Right ventricle myocardium superior (tissue), 1 donor: ENCODE measurements around the gene NDUFB7. TPM values are rescaled to one million over a fixed set of nuclear protein-coding genes. Genes with fewer than 3 reads are reported as not detected.

Source experiments
- ATAC-seq: fragments of 200-7000 bp; cut with Tn5 transposase; one replicate; pipeline ENCODE4 v1.9.1; 2020; ENCODE audit warnings: mild to moderate bottlenecking; ENCODE audit not compliant: poor library complexity
- DNase-seq: peaks from one replicate; pipeline ENCODE4 v3.0.0-alpha.2; 2020
- intact Hi-C: fragments of 100-400 bp; cut with DNase I; formaldehyde crosslinking; loops from one replicate; pipeline ENCODE4 v1.11.2; 2022
- microRNA-seq: library from miRNA; unstranded; fragments of <30 nt; microRNA quantifications from one replicate; pipeline ENCODE4 v1.2.0, GENCODE V29; 2020
- total RNA-seq: library from RNA; stranded (reverse); fragmentation: NEBNext Ultra II Directional; extraction: Animal tissue kit (Norgen Biotek cat#: 25700); gene quantifications from one replicate; pipeline ENCODE4 v1.2.1, GENCODE V29; 2021
- donor health status: DM: no; HTN: yes; CAD: no; lungs with severe emphysema.

NDUFB7 gene
- total RNA-seq, 1 donor from 2014 or later, result 533 TPM

DNA sequence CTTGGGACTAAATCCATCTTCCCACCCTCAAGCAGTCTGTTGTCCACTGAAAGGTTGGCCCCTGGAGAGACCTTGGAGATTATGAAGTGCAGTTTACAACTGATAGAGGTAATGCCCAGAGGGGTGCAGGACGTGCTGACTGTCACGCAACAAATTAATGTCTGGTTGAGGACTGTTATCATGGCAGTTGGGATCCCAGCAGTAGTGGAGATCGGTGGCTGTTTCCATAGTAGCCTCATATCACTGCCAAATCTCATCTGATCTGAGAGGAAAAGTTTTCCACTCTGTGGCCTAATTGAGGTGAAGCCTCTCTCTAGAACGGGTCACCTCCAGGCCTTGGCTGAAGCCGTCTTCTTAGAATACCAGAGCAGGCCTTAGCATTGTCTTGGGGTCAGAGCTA is 38.4 kb downstream of the NDUFB7 start:
- DNase-seq (no peak), ATAC-seq (no peak)
- intact Hi-C loops, result no loop called here

DNA sequence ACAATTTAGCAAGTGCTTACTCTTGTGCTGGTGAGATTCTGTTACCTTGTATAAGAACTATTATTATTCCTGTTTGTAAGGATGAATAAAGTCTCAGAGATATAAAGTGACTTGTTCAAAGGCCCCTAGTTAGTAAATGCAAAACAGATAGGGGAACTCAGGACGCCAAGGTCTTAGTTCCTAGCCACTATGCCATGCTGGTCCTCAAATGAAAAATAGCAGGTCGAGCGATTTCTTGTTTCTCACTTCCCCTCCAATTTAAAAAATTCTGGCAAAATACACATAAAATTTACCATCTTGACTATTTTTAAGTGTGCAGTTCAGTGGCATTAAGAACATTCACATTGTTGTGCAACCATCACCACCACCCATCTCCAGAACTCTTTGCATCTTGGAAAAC is 41.4 kb downstream of the NDUFB7 start:
- DNase-seq, result no peak

DNA sequence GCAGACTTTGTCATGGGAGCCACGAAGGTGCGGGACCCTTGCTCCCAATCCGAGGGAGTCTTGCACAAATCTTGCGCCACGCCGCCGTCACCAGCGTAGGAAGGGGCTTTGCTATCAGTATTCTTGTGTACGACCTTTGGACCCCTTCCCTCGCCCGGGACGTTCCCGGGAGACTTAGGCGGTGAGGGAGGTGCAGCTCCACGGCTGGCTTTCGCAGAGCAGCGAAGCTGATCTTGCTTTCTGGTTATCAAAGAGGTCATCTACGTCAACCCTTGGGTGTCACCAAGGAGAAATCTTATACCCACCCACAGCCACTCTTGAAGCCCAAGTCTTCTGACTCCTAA is 41.9 kb downstream of the NDUFB7 start:
- intact Hi-C loops, result no loop called here
- DNase-seq (no peak), ATAC-seq (peak; percentile 2)

More for the DNA sequence above, 41.4 kb downstream of the NDUFB7 start:
- intact Hi-C loops, result no loop called here
- ATAC-seq, result no peak

DNA sequence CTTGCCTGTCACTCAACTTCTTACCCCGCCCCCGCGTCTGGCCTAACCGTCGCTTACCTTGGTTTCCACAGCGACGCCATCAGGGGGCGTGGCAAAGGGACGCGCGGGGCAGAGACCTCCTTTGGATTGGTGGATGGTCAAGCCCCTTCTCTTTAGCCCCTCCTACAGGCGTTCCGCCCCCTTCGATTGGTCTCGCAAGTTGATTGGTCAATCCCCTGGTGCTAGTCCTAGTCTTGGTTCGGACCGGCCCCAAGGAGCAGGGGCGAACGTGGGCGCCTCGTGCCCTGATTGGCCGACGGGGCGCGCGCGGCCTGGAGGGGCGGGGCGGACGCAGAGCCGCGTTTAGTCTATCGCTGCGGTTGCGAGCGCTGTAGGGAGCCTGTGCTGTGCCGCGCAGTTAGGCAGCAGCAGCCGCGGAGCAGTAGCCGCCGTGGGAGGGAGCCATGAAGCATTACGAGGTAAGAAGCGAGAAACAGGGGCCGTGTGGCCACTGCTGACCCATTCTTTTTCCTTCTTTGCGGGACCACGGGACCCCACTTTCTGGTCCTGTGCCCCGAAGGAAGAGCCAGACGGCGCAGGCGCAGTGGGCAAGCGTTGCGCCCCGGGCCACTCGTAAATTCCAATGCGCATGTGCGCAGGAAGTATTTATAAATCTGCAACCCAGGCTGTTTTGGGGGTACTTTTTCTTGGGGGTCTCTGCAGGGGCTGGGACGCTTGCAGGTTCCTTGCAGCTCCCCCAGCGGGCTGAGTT is 42.4 kb downstream of the NDUFB7 start, which contains the start of gene TECR:
TSS of gene TECR (plus strand) at position 341 of the 751 bp plus-strand sequence. CDS start at position 444, 103 bp downstream.
- ATAC-seq (peak; percentile 96), DNase-seq (peak; percentile 100)
- intact Hi-C loops, result no loop called here

DNA sequence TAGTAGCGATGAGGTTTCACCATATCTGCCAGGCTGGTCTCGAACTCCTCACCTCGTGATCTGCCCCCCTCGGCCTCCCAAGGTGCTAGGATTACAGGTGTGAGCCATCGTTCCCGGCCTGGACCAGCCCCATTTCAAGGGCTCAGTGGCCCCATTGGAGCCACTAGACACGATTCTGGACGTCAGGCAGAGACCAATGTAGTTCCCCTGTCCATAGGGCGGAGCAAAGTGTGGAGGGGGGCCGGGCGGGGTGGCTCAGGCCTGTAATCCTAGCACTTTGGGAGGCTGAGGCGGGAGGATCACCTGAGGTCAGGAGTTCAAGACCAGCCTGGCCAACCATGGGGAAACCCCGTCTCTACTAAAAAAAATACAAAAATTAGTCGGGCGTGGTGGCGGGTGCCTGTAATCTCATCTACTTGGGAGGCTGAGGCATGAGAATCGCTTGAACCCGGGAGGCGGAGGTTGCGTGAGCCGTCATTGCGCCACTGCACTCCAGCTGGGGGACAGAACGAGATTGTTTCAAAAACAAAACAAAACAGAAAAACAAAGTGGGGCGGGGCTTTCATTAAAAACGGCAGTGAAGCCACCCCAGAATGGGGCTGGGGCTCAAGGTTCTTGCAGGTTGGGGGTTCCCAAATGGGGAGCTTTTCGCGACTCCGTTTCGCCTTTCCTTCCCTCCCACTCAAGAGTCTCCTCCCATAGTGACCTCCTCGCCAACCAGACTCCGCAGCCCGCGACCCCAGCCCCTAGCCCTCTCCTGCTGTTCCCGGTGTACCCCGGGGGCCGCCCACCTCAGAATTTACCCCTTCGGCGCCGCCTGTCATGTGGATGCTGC is 43.2 kb downstream of the NDUFB7 start:
- intact Hi-C loops, result no loop called here
- ATAC-seq, result no peak
- DNase-seq, result peak; percentile 55

DNA sequence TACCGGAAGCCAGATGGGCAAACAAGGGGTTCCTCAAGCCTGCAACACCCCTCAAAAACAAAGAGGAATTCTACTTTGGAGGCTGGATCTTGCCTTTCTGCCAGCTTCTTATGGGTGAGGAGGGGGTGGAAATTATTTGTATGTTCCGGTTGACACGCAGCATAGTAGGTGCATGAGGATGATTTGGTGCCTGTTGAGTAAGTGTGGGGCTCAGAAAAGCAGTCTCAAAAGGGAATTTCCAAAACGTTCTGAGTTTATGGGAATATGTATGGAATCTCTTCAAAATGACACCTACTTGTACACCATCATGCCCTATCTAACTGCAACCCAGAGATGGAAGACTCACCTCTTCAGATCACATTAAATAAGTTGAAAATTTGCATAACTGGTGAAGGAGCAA is 45.4 kb downstream of the NDUFB7 start:
- ATAC-seq (no peak), DNase-seq (no peak)
- intact Hi-C loops, result no loop called here

DNA sequence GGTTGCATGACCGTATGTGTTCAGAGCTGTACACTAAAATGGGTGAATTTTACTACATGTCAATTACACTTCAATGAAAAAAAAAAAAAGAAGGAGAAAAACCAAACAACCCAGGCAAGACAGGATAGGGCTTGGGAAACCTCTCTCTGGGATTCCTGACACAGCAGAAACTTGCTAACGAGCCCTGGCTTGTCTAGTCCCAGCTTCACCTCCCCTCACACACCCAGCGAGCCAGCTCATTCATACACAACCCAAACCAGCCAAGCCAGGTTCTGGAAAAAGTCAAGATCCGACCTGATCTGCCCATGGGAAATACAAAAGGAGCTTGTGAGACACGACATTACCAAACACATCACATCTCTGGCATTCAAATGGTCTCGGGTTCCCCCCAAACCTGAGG is 46.1 kb downstream of the NDUFB7 start:
- no peak for ATAC-seq
- no peak for DNase-seq
- intact Hi-C loops, result no loop called here

DNA sequence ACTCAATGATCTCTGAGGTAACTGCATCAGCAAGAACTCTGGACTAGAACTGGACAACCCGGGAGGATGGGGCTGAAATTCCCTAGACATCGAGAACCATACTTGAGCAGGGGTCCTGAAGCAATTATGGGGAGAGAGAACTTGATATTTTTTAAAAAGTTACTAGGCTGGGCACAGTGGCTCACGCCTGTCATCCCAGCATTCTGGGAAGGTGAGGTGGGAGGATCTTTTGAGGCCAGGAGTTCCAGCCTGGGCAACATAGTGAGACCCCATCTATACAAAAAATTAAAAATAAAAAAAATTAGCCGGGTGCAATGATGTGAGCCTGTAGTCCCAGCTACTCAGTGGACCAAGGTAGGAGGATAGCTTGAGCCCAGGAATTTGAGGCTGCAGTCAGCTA is 51.3 kb downstream of the NDUFB7 start:
- intact Hi-C loops, result no loop called here
- ATAC-seq (no peak), DNase-seq (no peak)

DNA sequence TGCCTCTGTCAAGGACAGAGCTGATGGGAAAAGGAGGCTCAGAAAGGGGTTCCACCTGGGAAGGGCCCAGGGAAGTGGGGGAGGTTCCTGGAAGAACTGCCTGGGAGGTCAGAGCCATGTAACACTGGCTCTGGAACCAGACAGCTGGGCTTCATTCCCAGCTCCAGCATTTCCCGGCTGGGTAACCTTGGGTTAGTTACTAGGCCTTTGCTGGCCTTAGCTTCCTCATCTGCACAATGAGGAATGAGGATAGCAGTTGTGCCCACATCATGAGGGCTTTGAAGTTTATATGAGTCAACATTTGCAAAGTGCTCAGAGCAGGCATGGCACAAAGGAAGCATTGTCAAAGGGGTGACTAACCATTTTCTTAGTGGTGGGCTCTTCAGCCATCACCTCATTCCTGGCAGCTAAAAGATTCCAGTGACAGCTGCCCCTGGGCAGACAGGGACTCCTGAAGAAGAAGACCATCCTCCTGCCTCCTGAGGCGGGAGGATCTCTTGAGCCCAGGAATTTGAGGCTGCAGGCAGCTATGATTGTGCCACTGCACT is 51.9 kb downstream of the NDUFB7 start:
- DNase-seq (no peak), ATAC-seq (no peak)
- intact Hi-C loops, result no loop called here

DNA sequence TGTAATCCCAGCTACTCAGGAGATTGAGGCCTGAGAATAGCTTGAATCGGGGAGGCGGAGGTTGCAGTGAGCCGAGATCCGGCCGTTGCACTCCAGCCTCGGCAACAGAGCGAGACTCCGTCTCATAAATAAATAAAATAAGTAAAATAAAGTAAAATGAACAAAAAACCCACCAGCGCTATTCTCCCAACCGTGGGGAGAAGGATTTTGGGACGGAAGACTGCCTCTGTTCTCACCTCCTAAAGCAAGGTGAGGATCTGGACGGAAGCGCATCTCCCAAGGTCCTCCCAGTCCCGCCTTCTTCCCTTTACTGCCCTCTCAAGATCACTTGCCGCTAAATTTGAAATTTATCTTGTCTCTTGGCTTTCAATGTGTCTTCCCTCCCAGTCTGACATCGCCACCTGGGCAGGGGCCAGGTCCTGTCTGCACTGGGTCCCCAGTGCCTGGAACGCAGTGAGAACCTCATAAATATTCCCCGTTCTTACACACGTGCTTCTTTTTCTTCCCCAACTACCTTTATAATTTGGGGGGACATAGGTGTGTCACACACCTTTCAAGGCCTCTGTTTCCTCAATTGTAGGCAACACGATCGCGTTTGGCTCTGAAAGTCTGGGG is 52.5 kb downstream of the NDUFB7 start:
- DNase-seq (no peak), ATAC-seq (no peak)
- intact Hi-C loops, result no loop called here

DNA sequence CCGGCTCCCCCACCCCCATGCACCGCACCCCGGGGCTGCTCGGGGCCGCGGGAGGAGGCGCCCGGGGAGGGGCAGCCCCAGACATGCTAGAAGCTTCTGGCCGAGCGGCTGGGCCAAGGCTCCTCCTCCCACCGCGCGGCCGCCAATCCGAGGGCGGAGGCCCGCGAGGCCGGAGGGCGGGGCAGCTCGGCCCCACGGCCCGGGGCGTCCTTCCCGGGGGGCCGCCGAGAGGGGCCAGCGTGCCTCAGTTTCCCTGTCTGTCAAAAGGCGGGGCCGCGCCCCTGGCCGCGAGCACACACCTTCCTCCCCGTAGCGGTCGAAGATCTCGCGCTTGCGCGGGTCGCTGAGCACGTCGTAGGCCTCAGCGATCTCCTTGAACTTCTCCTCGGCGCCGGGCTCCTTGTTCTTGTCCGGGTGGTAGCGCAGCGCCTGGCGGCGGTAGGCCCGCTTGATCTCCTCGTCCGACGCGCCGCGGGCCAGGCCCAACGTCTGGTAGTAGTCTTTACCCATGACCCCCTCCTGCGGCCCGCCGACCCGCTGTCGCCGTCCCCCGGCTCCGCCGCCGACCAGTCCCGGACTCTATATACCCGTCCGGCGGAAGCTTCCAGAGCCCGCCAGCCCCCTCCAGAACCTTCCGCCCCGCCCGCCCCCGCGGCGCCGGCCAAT is 53.9 kb downstream of the NDUFB7 start, which contains the start of gene DNAJB1:
TSS of gene DNAJB1 (minus strand) at position 558 of the 666 bp plus-strand sequence. CDS start at position 510, 48 bp downstream.
- peak; percentile 88 for ATAC-seq
- DNase-seq, result peak; percentile 90
- intact Hi-C loops, result no loop called here

DNA sequence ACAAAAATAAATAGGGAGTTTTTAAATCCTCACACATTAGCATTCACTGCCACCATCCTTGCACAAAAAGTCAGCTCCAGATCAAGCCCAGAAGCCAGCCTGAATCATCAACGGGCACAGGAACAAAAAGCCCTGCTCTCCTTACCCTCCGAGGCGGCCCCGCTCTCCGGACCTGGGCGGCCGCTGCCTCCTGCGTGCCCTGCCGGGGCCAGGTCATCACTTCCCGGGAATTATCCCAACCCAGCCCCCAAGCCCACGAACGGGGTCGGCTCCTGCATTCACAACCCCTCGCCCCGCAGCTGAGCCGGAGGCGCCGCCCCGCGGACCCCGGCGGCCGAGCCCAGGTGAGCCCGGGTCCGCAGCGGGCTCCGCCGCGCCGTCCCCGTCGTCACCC is 54.4 kb downstream of the NDUFB7 start:
- no peak for ATAC-seq
- no peak for DNase-seq
- intact Hi-C loops, result no loop called here

DNA sequence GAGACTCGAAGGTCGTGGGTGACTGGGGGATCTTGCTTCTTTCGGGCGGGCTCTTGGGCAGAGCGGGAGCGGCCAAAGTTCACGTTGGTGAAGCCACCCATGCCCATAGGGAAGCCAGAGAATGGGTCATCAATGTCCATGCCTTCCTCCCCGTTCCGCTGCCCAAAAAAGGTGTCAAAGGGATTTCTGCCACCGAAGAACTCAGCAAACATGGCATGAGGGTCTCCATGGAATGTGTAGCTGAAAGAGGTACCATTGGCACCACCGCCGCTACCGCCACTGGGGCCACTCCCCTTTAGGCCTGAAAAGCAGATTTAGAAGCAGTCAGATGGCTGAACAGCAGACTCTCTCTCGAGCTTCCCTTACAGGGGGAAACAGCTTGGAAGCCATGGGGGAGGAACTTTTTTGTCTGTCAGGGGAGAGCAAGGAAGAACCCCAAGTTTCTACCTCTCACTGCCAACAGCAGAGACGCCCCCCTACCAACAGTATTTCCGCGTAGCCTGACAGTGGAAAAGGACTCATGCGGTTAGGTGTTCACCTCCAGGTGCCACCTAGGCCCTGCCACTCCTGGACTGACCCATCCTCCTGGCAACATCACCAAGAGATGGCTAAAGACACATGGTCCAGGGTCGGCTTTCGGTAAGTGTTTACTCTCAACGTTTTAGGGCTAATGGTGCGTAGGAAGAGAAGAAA is 55.0 kb downstream of the NDUFB7 start:
- ATAC-seq, result no peak
- intact Hi-C loops, result no loop called here
- DNase-seq, result no peak

Small RNA genes within 50 kb of the gene (microRNA-seq; reads per million reads assigned to microRNA genes)
- gene MIR639, result not detected

Other genes with a start within 250 kb of the NDUFB7 start
- gene ADGRE5, start 190.6 kb downstream of the NDUFB7 start, total RNA-seq, result 32.9 TPM
- 29.1 TPM for gene DDX39A, start 152.7 kb downstream of the NDUFB7 start, total RNA-seq
- gene PKN1, start 138.8 kb downstream of the NDUFB7 start, total RNA-seq, result 129 TPM
- not detected for gene PTGER1, start 96.7 kb downstream of the NDUFB7 start, total RNA-seq
- 48.9 TPM for gene GIPC1, start 75.9 kb downstream of the NDUFB7 start, total RNA-seq
- 43.0 TPM for gene DNAJB1, start 53.7 kb downstream of the NDUFB7 start, total RNA-seq
- gene TECR, start 42.5 kb downstream of the NDUFB7 start, total RNA-seq, result 73.8 TPM
- not detected for gene CLEC17A, start 11.0 kb upstream of the NDUFB7 start, total RNA-seq
- not detected for gene ADGRE3, start 102.8 kb upstream of the NDUFB7 start, total RNA-seq
- 7.0 TPM for gene ZNF333, start 118.0 kb upstream of the NDUFB7 start, total RNA-seq
- 0.54 TPM for gene ADGRE2, start 206.5 kb upstream of the NDUFB7 start, total RNA-seq